Measurements from ENCODE around the gene TPP2. TPM values are rescaled to one million over a fixed set of nuclear protein-coding genes. Genes with fewer than 3 reads are reported as not detected.

Gene TPP2
- total and polyA plus RNA-seq, 10 donors: 19.5 to 95.5 (median 55.1) TPM

GRCh38 chr13:102658660-102659059 is 61.9 kb downstream of the TPP2 start:
- H3K4me3 ChIP-seq: no peak overlapping the region
- H3K36me3 ChIP-seq: peaks cover 0 to 89% (median 55%) of the 10 kb centered on the region in 6 donors
- no peak overlapping the region for H3K27ac ChIP-seq
- H3K9me3 ChIP-seq: peaks cover 0 to 6% (median 0%) of the 10 kb centered on the region in 8 donors
- no peaks in the 10 kb centered on the region for H3K27me3 ChIP-seq (replicated peaks in 1 of 7)
- TF ChIP-seq CTCF (IDR thresholded peaks at IDR 0.05 in 8 of 11, conservative IDR thresholded peaks at IDR 0.05 in 3 of 11): no peak
- TF ChIP-seq POLR2AphosphoS5 (IDR thresholded peaks at IDR 0.05): no peak
- TF ChIP-seq POLR2A (IDR thresholded peaks at IDR 0.05): no peak
- 74 to 97% (median 92%) methylated on average over 3 of the region's 3 CpGs for WGBS, 5 donors
- DNase-seq: no peak
- intact Hi-C loops (cut with DNase I; ENCODE audit: low total_unique reads): no loop called here
- no peaks in the 10 kb centered on the region for H3K4me1 ChIP-seq

GRCh38 chr13:102659168-102659713 is 62.5 kb downstream of the TPP2 start:
- Histone ChIP-seq H3K27me3 (replicated peaks in 1 of 7) (no peaks in the 10 kb centered on the region), H3K36me3 (peaks cover 0 to 89% (median 57%) of the 10 kb centered on the region in 6 donors), H3K9me3 (peaks cover 0 to 6% (median 0%) of the 10 kb centered on the region in 8 donors), H3K27ac (no peak overlapping the region), H3K4me1 (no peaks in the 10 kb centered on the region), H3K4me3 (no peak overlapping the region)
- no peak for DNase-seq
- intact Hi-C loops (cut with DNase I; ENCODE audit: low total_unique reads): no loop called here
- TF ChIP-seq CTCF (IDR thresholded peaks at IDR 0.05 in 8 of 11, conservative IDR thresholded peaks at IDR 0.05 in 3 of 11) (no peak), POLR2AphosphoS5 (IDR thresholded peaks at IDR 0.05) (no peak), POLR2A (IDR thresholded peaks at IDR 0.05) (no peak)

GRCh38 chr13:102667023-102667422 is 70.2 kb downstream of the TPP2 start:
- Histone ChIP-seq H3K27me3 (replicated peaks in 1 of 7) (no peaks in the 10 kb centered on the region), H3K9me3 (peaks cover 0 to 32% (median 12%) of the 10 kb centered on the region in 8 donors), H3K4me1 (no peaks in the 10 kb centered on the region), H3K36me3 (peaks cover 8 to 92% (median 74%) of the 10 kb centered on the region in 6 donors), H3K27ac (no peak overlapping the region), H3K4me3 (no peak overlapping the region)
- intact Hi-C loops (cut with DNase I; ENCODE audit: low total_unique reads): loop anchor here (10.0 kb wide), 1 partner anchor 52 kb away; no protein-coding TSS in a partner anchor
- no peak for DNase-seq
- TF ChIP-seq CTCF (IDR thresholded peaks at IDR 0.05 in 8 of 11, conservative IDR thresholded peaks at IDR 0.05 in 3 of 11) (no peak), POLR2A (IDR thresholded peaks at IDR 0.05) (no peak), POLR2AphosphoS5 (IDR thresholded peaks at IDR 0.05) (no peak)

GRCh38 chr13:102667911-102668310 is 71.1 kb downstream of the TPP2 start:
- no peak overlapping the region for H3K4me3 ChIP-seq
- intact Hi-C loops (cut with DNase I; ENCODE audit: low total_unique reads): loop anchor here (10.0 kb wide), 1 partner anchor 53 kb away; no protein-coding TSS in a partner anchor
- H3K27me3 ChIP-seq (replicated peaks in 1 of 7): no peaks in the 10 kb centered on the region
- WGBS, 5 donors: 96 to 98% (median 97%) methylated on average over 4 of the region's 4 CpGs
- DNase-seq: no peak
- no peak overlapping the region for H3K27ac ChIP-seq
- H3K36me3 ChIP-seq: peaks cover 8 to 100% (median 80%) of the 10 kb centered on the region in 6 donors
- TF ChIP-seq POLR2AphosphoS5 (IDR thresholded peaks at IDR 0.05) (no peak), POLR2A (IDR thresholded peaks at IDR 0.05) (no peak), CTCF (IDR thresholded peaks at IDR 0.05 in 8 of 11, conservative IDR thresholded peaks at IDR 0.05 in 3 of 11) (no peak)
- no peaks in the 10 kb centered on the region for H3K4me1 ChIP-seq
- peaks cover 0 to 32% (median 12%) of the 10 kb centered on the region in 8 donors for H3K9me3 ChIP-seq
